Jurkat, Clone E6-1 (cell line): ENCODE measurements around the gene ARPC5.
"Not testable (repeated sequence)": the region's sequence is repeated elsewhere in the genome, so short reads cannot be mapped to it uniquely, and the experiment has no call there.

Source experiments
- DNase-seq: peaks from one replicate; pipeline ENCODE4 v3.0.0-alpha.2; 2011; ENCODE audit warnings: low read depth, low spot score
- H3K4me3 ChIP-seq: 2 replicates; pipeline ENCODE4 v1.5.1; 2011; ENCODE audit warnings: mild to moderate bottlenecking, low read length, control low read depth, moderate library complexity

The ARPC5 gene

GRCh38 chr1:183651612-183652011 is 16.0 kb upstream of the ARPC5 start:
- DNase-seq, result no peak
- H3K4me3 ChIP-seq, result no peak overlapping the region

DNA sequence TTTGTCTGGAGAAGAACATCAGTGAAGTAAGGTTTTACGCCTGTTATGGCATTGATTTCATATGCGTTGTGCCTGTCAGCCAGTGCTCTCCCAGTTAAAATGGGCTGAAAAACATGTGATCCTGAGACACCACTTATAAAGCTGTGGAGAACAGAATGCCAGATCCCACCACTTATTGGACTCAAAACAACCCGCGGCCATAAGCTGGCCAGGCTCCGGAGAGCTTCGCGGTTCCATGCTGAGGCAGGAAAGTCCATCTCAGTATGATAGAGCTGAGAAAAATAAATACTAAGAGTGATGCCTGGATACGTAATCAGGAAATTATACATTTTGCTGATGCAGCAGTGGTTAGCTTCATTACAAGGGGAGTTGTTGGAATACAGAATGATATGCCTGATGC is 12.5 kb upstream of the ARPC5 start:
- no peak for DNase-seq
- no peak overlapping the region for H3K4me3 ChIP-seq

GRCh38 chr1:183646776-183647175 is 11.2 kb upstream of the ARPC5 start:
- H3K4me3 ChIP-seq, result no peak overlapping the region
- no peak for DNase-seq

- DNase-seq, result no peak
- no peak overlapping the region for H3K4me3 ChIP-seq
Measured at GRCh38 chr1:183645531-183645930, 9.9 kb upstream of the ARPC5 start.

DNA sequence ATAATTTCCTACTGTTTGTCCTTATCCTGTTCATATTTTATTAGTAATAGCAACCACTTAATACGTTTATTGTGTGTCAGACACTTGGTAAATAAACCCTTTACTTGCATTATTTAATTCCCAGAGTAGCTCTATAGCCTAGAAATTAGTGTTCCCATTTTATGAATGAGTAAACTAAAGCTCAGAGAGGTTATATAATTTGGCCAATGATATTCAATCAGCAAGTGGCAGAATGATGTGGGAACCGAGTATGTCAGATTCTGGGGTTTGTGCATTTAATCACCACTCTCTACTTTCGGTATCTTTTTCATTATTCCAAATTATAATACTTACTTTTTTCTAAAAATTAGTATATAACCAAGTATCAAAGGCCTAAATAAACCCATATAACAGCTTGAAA is 6.6 kb upstream of the ARPC5 start:
- no peak for DNase-seq
- H3K4me3 ChIP-seq, result no peak overlapping the region

- no peak for DNase-seq
- no peak overlapping the region for H3K4me3 ChIP-seq
Measured at GRCh38 chr1:183640193-183640592, 4.6 kb upstream of the ARPC5 start.

DNA sequence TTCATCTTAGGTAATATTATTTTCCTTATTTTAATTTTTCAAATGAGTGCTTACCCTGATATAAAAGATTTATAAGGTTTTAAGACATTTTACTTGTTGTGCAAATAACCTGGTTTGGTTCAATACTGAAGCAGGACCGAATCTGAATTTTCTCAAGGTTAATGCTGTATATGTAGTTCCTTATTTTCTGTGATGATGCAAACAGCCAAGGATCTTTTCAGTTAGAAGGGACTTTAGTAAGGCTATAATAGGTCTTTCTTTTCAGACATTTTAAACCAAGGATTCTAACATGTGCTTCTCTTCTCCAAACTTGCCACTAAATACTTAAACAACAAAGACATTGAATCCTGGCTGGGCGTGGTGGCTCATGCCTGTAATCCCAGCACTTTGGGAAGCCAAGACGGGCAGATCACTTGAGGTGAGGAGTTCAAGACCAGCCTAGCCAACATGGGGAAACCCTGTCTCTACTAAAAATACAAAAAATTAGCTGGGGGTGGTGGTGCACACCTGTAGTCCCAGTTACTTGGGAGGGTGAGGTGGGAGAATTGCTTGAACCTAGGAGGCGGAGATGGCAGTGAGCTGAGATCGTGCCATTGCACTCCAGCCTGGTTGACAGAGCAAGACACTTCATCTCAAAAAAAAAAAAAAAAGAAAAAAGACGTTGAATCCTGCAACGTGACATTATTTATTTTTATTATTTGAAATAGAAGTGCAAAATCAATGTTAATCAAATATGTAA is 3.2 kb upstream of the ARPC5 start:
- no peak overlapping the region for H3K4me3 ChIP-seq
- no peak for DNase-seq

- peak overlapping the region; percentile 88; the same call in 1 of the 2 replicates for H3K4me3 ChIP-seq
- no peak for DNase-seq
Measured at GRCh38 chr1:183636783-183637182, 1.2 kb upstream of the ARPC5 start.

GRCh38 chr1:183636334-183636682 is 725 bp upstream of the ARPC5 start:
- no peak for DNase-seq
- peak overlapping the region; percentile 88 for H3K4me3 ChIP-seq

- peak overlapping the region; percentile 88 for H3K4me3 ChIP-seq
- DNase-seq, result no peak
Measured at GRCh38 chr1:183635099-183635605, 431 bp downstream of the ARPC5 start.

DNA sequence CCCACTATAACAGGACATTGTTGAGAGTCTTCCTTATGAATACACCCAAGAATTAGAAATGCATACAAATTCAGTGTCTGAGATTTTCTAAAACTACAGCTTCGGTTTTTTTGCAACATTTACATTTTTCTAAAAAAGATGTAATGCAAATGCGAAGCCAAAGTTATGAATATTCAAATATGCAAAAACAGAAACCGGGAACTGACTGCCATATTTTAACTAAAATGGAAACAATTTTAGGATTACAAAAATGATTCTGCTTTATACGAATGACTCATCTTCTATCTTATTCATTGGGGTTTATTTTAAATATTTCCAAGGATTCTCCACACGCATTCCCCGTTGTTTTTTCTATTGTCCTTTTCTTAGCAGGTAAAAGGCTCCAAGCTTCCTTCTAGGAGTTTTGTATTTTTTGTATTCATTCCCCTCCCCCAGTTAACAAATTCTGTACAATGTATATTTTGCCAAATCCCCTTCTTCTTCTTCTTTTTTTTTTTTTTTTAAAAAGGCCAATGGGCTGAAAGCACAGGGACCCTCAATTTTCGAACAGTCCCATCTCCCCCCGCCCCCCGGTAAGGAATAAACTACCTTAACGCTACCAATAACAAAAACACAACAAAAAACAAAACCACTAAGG is 1.0 kb downstream of the ARPC5 start:
- DNase-seq, result no peak
- H3K4me3 ChIP-seq, result peak overlapping the region; percentile 88

- peak; percentile 97 for DNase-seq
Measured at GRCh38 chr1:183633676-183634343, 1.8 kb downstream of the ARPC5 start.

DNA sequence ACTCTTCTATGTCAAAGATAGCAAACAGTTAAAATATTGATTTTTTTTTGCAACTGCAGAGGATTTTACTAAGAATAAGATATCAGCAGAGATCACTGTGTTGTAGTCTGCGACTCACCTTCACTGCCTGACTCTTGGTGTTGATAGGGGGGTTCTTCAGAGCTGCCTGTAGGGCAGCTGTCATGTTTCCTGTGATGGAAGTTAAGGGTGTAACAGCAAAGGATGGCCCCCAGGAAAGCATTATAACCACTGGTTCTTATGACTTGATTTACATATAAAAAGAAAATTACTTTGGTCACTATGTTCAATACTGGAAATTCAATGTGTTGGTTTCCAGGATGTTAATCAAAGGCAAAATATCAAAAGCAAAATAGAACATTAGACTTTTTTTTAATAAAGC is 2.6 kb downstream of the ARPC5 start:
- peak overlapping the region; percentile 88 for H3K4me3 ChIP-seq
- DNase-seq, result no peak

More at GRCh38 chr1:183633676-183634343, 1.8 kb downstream of the ARPC5 start:
- H3K4me3 ChIP-seq, result peak overlapping the region; percentile 88

GRCh38 chr1:183632114-183632513 is 3.5 kb downstream of the ARPC5 start:
- H3K4me3 ChIP-seq, result peak overlapping the region; percentile 88; the same call in 1 of the 2 replicates
- DNase-seq, result no peak

GRCh38 chr1:183630748-183631147 is 4.8 kb downstream of the ARPC5 start:
- DNase-seq, result no peak
- H3K4me3 ChIP-seq, result no peak overlapping the region

DNA sequence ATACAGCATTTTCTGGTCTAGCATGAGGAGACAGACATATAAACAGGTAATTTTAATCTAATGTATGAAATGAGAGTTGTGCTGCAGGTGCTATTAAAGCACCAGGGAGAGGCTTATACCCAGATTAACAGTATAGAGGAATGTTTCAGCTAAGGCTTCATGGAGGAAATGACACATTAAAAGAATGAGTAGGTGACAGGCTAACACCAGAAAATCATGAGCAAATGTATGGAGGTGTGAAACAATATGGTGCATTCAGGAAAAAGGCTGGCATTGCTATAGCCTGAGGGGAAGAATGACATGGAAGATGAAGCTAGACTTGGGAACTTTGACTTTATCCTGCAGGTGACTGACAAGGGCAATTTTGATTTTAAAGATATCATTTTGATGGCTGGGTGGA is 7.0 kb downstream of the ARPC5 start:
- DNase-seq, result no peak
- H3K4me3 ChIP-seq, result no peak overlapping the region

- DNase-seq, H3K4me3 ChIP-seq: not testable (repeated sequence)
Measured at GRCh38 chr1:183626236-183626635, 9.3 kb downstream of the ARPC5 start.

GRCh38 chr1:183622884-183623785 is 12.4 kb downstream of the ARPC5 start:
- H3K4me3 ChIP-seq, result no peak overlapping the region
- peak; percentile 49 for DNase-seq

DNA sequence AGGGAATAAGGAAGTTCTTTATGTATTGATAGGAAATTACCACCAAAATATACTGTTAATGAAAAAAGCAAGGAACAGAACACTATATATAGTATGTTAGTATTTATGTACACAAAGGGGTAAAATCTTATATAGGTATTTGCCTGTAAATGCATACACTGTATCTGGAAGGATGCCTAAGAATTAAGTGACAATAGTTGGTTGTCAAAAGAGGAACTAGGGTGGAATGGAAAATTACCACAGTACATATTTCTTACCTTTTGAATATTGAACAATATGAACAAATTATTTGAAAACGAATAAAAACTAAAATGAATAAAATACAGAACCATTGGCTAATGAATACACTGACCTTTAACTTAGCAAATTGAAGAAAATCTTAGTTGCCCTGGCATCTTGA is 13.6 kb downstream of the ARPC5 start:
- DNase-seq, result no peak

More for the DNA sequence above, 13.6 kb downstream of the ARPC5 start:
- H3K4me3 ChIP-seq, result no peak overlapping the region
